H1 (cell line): ENCODE results near the gene GPR139. TPM values are rescaled to one million over a fixed set of nuclear protein-coding genes. Genes with fewer than 3 reads are reported as not detected.

Experiments used
- CTCF ChIA-PET: fragments of 300-600 bp; sonication (Branson Sonifier 250); formaldehyde crosslinking; loops from one replicate; lab custom pipeline; 2021; ENCODE audit not compliant: partially characterized antibody; lab: Charles Lee
- POLR2A ChIA-PET: fragments of 300-600 bp; sonication (Branson Sonifier 250); formaldehyde crosslinking; loops from one replicate; lab custom pipeline; 2021; ENCODE audit warnings: inconsistent platforms; ENCODE audit not compliant: partially characterized antibody; lab: Charles Lee
- DNase-seq, 2 experiments: peaks; one replicate each; pipeline versions ENCODE4 v3.0.0 to v3.0.0-alpha.2; 2010 to 2022; ENCODE audit warnings: low spot score in 2 of 2, low read depth in 1 of 2, mixed read lengths in 1 of 2
- FAIRE-seq: peaks from 2 replicates; lab custom pipeline; 2011; peaks lifted over from hg19 to GRCh38; lab: Jason Lieb, UNC
- H2AFZ ChIP-seq: 2 replicates; pipeline ENCODE4 v1.8.1; 2012; ENCODE audit warnings: low read length, inconsistent platforms
- H2AK5ac ChIP-seq: 2 replicates; pipeline ENCODE4 v1.6.1; 2013; ENCODE audit warnings: low read depth, low read length
- H2BK120ac ChIP-seq: replicated peaks from 2 replicates; pipeline ENCODE3; 2013; ENCODE audit warnings: low read depth, low read length, inconsistent platforms
- H2BK12ac ChIP-seq: 2 replicates; pipeline ENCODE4 v1.6.1; 2013; ENCODE audit warnings: low read depth, low read length
- H2BK15ac ChIP-seq: 2 replicates; pipeline ENCODE4 v1.6.1; 2013; ENCODE audit warnings: low read length
- H2BK20ac ChIP-seq: 2 replicates; pipeline ENCODE4 v1.6.1; 2013; ENCODE audit warnings: low read length
- H2BK5ac ChIP-seq: 2 replicates; pipeline ENCODE4 v1.6.1; 2013; ENCODE audit warnings: low read depth, low read length
- H3K14ac ChIP-seq: 2 replicates; pipeline ENCODE4 v1.6.1; 2013; ENCODE audit warnings: inconsistent platforms; ENCODE audit not compliant: insufficient read length
- H3K18ac ChIP-seq: 2 replicates; pipeline ENCODE4 v1.6.1; 2013; ENCODE audit warnings: low read length; ENCODE audit errors: extremely low read depth
- H3K23ac ChIP-seq: 2 replicates; pipeline ENCODE4 v1.6.1; 2013; ENCODE audit warnings: inconsistent platforms; ENCODE audit not compliant: insufficient read length
- H3K23me2 ChIP-seq: 2 replicates; pipeline ENCODE4 v1.6.1; 2013; ENCODE audit warnings: low read depth, low read length
- H3K27ac ChIP-seq: 2 replicates; pipeline ENCODE4 v1.6.1; 2011; ENCODE audit warnings: low read depth, low read length, inconsistent platforms
- H3K27me3 ChIP-seq, 4 experiments: replicated peaks in 1 of 4; 1 replicate in 1 of 4; 2 replicates in 3 of 4; pipeline versions ENCODE4 v1.6.1 to v1.8.1; 2011 to 2013; ENCODE audit warnings: low read length in 3 of 4, mild to moderate bottlenecking in 3 of 4, inconsistent platforms in 2 of 4, mixed read lengths in 2 of 4, moderate library complexity in 1 of 4; ENCODE audit not compliant: control insufficient read depth in 3 of 4, insufficient read depth in 3 of 4; ENCODE audit errors: extremely low read depth in 1 of 4
- H3K36me3 ChIP-seq, 4 experiments: 2 replicates each; pipeline versions ENCODE4 v1.6.1 to v1.8.1; 2011 to 2013; ENCODE audit warnings: mild to moderate bottlenecking in 4 of 4, low read length in 3 of 4, moderate library complexity in 2 of 4, control low read depth in 1 of 4, inconsistent platforms in 1 of 4; ENCODE audit not compliant: insufficient read depth in 4 of 4, control insufficient read depth in 2 of 4
- H3K4ac ChIP-seq: replicated peaks from 2 replicates; pipeline ENCODE3; 2013; ENCODE audit warnings: low read length, low read depth, mixed read lengths, inconsistent platforms; ENCODE audit not compliant: insufficient read length
- H3K4me1 ChIP-seq, 4 experiments: replicated peaks in 1 of 4; 1 replicate in 1 of 4; 2 replicates in 3 of 4; pipeline versions ENCODE4 v1.6.1 to v1.8.1; 2011 to 2013; ENCODE audit warnings: low read length in 3 of 4, inconsistent platforms in 2 of 4, mixed read lengths in 1 of 4; ENCODE audit not compliant: insufficient read depth in 4 of 4, control insufficient read depth in 3 of 4
- H3K4me2 ChIP-seq, 2 experiments: 2 replicates each; pipeline versions ENCODE4 v1.6.1 to v1.8.1; 2011 to 2013; ENCODE audit warnings: low read depth in 2 of 2, low read length in 2 of 2, control low read depth in 1 of 2, inconsistent platforms in 1 of 2, mild to moderate bottlenecking in 1 of 2; ENCODE audit not compliant: insufficient read depth in 1 of 2
- H3K4me3 ChIP-seq, 4 experiments: fragments of 200-600, 300-600 bp in 1 of 4; sonication (generic), shearing (Covaris generic), sonication (Bioruptor Twin) in 1 of 4; 2 replicates each; pipeline versions ENCODE4 v1.5.1 to v1.8.1; 2011 to 2016; ENCODE audit warnings: low read length in 4 of 4, low read depth in 3 of 4, control low read depth in 2 of 4, inconsistent platforms in 2 of 4, mild to moderate bottlenecking in 2 of 4, mixed read lengths in 1 of 4, moderate library complexity in 1 of 4; ENCODE audit not compliant: insufficient read depth in 2 of 4; ENCODE audit errors: extremely low read depth in 1 of 4
- H3K56ac ChIP-seq: replicated peaks from 2 replicates; pipeline ENCODE3; 2013; ENCODE audit warnings: low read depth, mild to moderate bottlenecking, mixed read lengths, low read length, inconsistent platforms; ENCODE audit not compliant: insufficient read length
- H3K79me1 ChIP-seq: 2 replicates; pipeline ENCODE4 v1.6.1; 2013; ENCODE audit warnings: low read depth, low read length, control low read depth
- H3K79me2 ChIP-seq, 2 experiments: 2 replicates each; pipeline versions ENCODE4 v1.6.1 to v1.8.1; 2012 to 2013; ENCODE audit warnings: low read length in 2 of 2, mild to moderate bottlenecking in 2 of 2, inconsistent platforms in 1 of 2; ENCODE audit not compliant: insufficient read depth in 2 of 2, control insufficient read depth in 1 of 2
- H3K9ac ChIP-seq, 4 experiments: replicated peaks in 1 of 4; 1 replicate in 1 of 4; 2 replicates in 3 of 4; pipeline versions ENCODE4 v1.6.1 to v1.8.1; 2011 to 2013; ENCODE audit warnings: low read depth in 3 of 4, low read length in 3 of 4, control low read depth in 2 of 4, mild to moderate bottlenecking in 2 of 4, moderate library complexity in 2 of 4, inconsistent platforms in 1 of 4; ENCODE audit errors: extremely low read depth in 1 of 4
- H3K9me3 ChIP-seq, 2 experiments: 2 replicates each; pipeline versions ENCODE4 v1.6.1 to v1.8.1; 2012 to 2013; ENCODE audit warnings: mild to moderate bottlenecking in 2 of 2, moderate library complexity in 2 of 2, control low read depth in 1 of 2, inconsistent platforms in 1 of 2, low read depth in 1 of 2, low read length in 1 of 2, mixed read lengths in 1 of 2; ENCODE audit not compliant: insufficient read depth in 2 of 2
- H4K20me1 ChIP-seq, 2 experiments: replicated peaks in 1 of 2; 2 replicates each; pipeline versions ENCODE3 to v1.8.1; 2011 to 2013; ENCODE audit warnings: inconsistent platforms in 2 of 2, low read length in 2 of 2, mild to moderate bottlenecking in 1 of 2; ENCODE audit not compliant: insufficient read depth in 2 of 2, control insufficient read depth in 1 of 2
- H4K5ac ChIP-seq: 2 replicates; pipeline ENCODE4 v1.6.1; 2013; ENCODE audit warnings: low read length, low read depth, mixed read lengths, inconsistent platforms; ENCODE audit not compliant: insufficient read length
- H4K8ac ChIP-seq: 2 replicates; pipeline ENCODE4 v1.8.0; 2013; ENCODE audit warnings: mild to moderate bottlenecking, moderate library complexity, low read length, inconsistent platforms; ENCODE audit not compliant: insufficient read depth; ENCODE audit errors: extremely low read depth
- H4K91ac ChIP-seq: replicated peaks from 2 replicates; pipeline ENCODE3; 2013; ENCODE audit warnings: low read length, mixed read lengths, inconsistent platforms; ENCODE audit not compliant: insufficient read length
- ASH2L ChIP-seq: fragments of 200-600, 300-600 bp; sonication (generic); IDR thresholded peaks from one replicate; pipeline ENCODE4 v1.7.1; 2017; ENCODE audit warnings: low read length
- BRCA1 ChIP-seq: IDR thresholded peaks from 2 replicates; pipeline ENCODE4 v1.6.1; 2012; ENCODE audit warnings: low read depth, low read length, improper control_type of control experiment
- CBX8 ChIP-seq: fragments of 300-800, 300-1000 bp; sonication (generic); IDR thresholded peaks from 2 replicates; pipeline ENCODE4 v1.7.1; 2016; ENCODE audit warnings: low read depth, low read length, borderline replicate concordance
- CHD2 ChIP-seq: IDR thresholded peaks from 2 replicates; pipeline ENCODE4 v1.6.1; 2012; ENCODE audit warnings: low read length, improper control_type of control experiment
- EP300 ChIP-seq, 2 experiments: IDR thresholded peaks; 1 replicate in 1 of 2; 2 replicates in 1 of 2; pipeline ENCODE4 v1.6.1; 2011 to 2012; ENCODE audit warnings: low read depth in 2 of 2, low read length in 2 of 2, mild to moderate bottlenecking in 2 of 2, borderline replicate concordance in 1 of 2, inconsistent platforms in 1 of 2, moderate library complexity in 1 of 2
- FOSL1 ChIP-seq: IDR thresholded peaks from 2 replicates; pipeline ENCODE4 v1.6.1; 2011; ENCODE audit warnings: mild to moderate bottlenecking, low read depth, low read length, moderate library complexity; ENCODE audit not compliant: insufficient read depth
- HDAC6 ChIP-seq: IDR thresholded peaks from one replicate; pipeline ENCODE4 v1.7.1; 2012; ENCODE audit warnings: low read depth, mild to moderate bottlenecking, inconsistent platforms, low read length, moderate library complexity
- NANOG ChIP-seq: IDR thresholded peaks from 2 replicates; pipeline ENCODE4 v1.6.1; 2011; ENCODE audit warnings: low read length, low read depth, mild to moderate bottlenecking, inconsistent platforms; ENCODE audit not compliant: insufficient read depth, poor library complexity, severe bottlenecking
- PHF8 ChIP-seq: fragments of 200-600 bp; sonication (generic); conservative IDR thresholded peaks from 2 replicates; pipeline ENCODE4 v1.7.1; 2012; ENCODE audit warnings: low read depth, mild to moderate bottlenecking, inconsistent platforms, low read length, moderate library complexity
- RBBP5 ChIP-seq: IDR thresholded peaks from 2 replicates; pipeline ENCODE4 v1.7.1; 2012; ENCODE audit warnings: low read depth, mild to moderate bottlenecking, inconsistent platforms, low read length, moderate library complexity, borderline replicate concordance
- RFX5 ChIP-seq: IDR thresholded peaks from 2 replicates; pipeline ENCODE4 v1.6.1; 2011; ENCODE audit warnings: low read depth, low read length, improper control_type of control experiment, borderline replicate concordance
- TEAD4 ChIP-seq: IDR thresholded peaks from 2 replicates; pipeline ENCODE4 v1.6.1; 2012; ENCODE audit warnings: low read depth, low read length, inconsistent platforms, mixed read lengths
- ZNF274 ChIP-seq: IDR thresholded peaks from 2 replicates; pipeline ENCODE4 v1.7.0; 2012; ENCODE audit warnings: low read length, borderline replicate concordance; ENCODE audit errors: extremely low read depth
- WGBS, 2 experiments: shearing (Covaris generic) in 1 of 2; methylation state at CpG; one replicate each; pipeline versions ENCODE4 v1.1.6 to v1.1.7; 2013 to 2015; ENCODE audit warnings: low lambda C conversion rate in 2 of 2, mixed read lengths in 2 of 2, inconsistent platforms in 1 of 2, low coverage in 1 of 2, missing lambda C conversion rate in 1 of 2; ENCODE audit not compliant: insufficient replicate concordance in 2 of 2, insufficient coverage in 1 of 2, insufficient read length in 1 of 2; ENCODE audit errors: extremely low coverage in 1 of 2, missing lambda C conversion rate in 1 of 2; 5-methylcytosine and 5-hydroxymethylcytosine counted together
- polyA plus RNA-seq, 7 experiments: library from polyadenylated mRNA; depleted of rRNA in 3 of 7; stranded (reverse) in 5 of 7; unstranded in 2 of 7; fragments of >200 nt in 5 of 7; fragments of 200-250 nt in 2 of 7; gene quantifications; 1 replicate in 5 of 7; 2 replicates in 1 of 7; 4 replicates in 1 of 7; pipeline versions ENCODE4 v1.2.1 to v1.2.3, GENCODE V29; 2011 to 2013; ENCODE audit warnings: missing spikeins in 2 of 7, mixed read lengths in 2 of 7
- total RNA-seq: library from RNA; stranded (reverse); fragmentation: NEBNext Ultra II Directional; extraction: Animal tissue kit (Norgen Biotek cat#: 25700); gene quantifications from 2 replicates; pipeline ENCODE4 v1.2.1, GENCODE V29; 2021
- TF ChIP-seq, protein P1 (sequence below): IDR thresholded peaks from 2 replicates; pipeline ENCODE4 v1.6.1; 2012; ENCODE audit warnings: inconsistent platforms

Gene GPR139
- total and polyA plus RNA-seq, 2 of the 8 experiments (the other 6 are each of a cell fraction or from before 2014, with no cell fraction given): 0.84 to 2.2 TPM

DNA sequence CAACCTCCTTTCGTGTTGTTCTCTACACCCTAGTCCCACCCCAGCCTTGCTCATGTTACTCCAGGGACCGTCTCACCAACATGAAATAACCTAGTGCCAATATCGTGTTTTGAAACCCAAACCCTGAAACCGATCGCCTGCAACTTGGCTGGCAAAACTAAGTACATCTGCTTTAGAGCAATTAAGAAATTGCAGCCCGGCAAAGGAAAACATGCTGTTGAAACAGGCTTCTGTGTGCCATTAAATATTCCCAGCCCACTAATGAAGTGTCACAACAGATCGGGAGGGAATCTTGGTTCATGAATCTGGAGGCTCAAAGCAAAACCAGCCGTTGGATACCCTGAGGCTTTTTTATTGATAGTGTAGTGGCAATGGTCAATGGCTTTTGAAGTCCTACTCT lies 48.3 kb upstream of the GPR139 start:
- no peak overlapping the region for H2AFZ ChIP-seq
- H3K9ac ChIP-seq: no peak overlapping the region
- no peak overlapping the region for H3K4me3 ChIP-seq
- H4K5ac ChIP-seq: no peak overlapping the region
- no peaks in the 10 kb centered on the region for H3K9me3 ChIP-seq
- no peak overlapping the region for H3K27ac ChIP-seq
- 93% methylated on average over 7 of the region's 8 CpGs; no CpG with 5 or more reads in 1 of the 2 experiments for WGBS, 2 experiments
- POLR2A ChIA-PET: no interaction called here
- H2BK15ac ChIP-seq: no peak overlapping the region
- H3K14ac ChIP-seq: no peak overlapping the region
- H3K79me1 ChIP-seq: no peaks in the 10 kb centered on the region
- no peak overlapping the region for H2BK12ac ChIP-seq
- H3K18ac ChIP-seq: no peak overlapping the region
- H3K56ac ChIP-seq: no peak overlapping the region
- CTCF ChIA-PET: no interaction called here
- no peak overlapping the region for H4K91ac ChIP-seq
- no peak overlapping the region for H2BK120ac ChIP-seq
- no peak overlapping the region for H3K23ac ChIP-seq
- no peak overlapping the region for H4K8ac ChIP-seq
- H2AK5ac ChIP-seq: no peak overlapping the region
- no peak overlapping the region for H3K4ac ChIP-seq
- H3K36me3 ChIP-seq: no peaks in the 10 kb centered on the region
- no peak for DNase-seq
- no peak for TF ChIP-seq RFX5
- TF ChIP-seq HDAC6: no peak
- TF ChIP-seq RBBP5: no peak
- TF ChIP-seq, protein P1, sequence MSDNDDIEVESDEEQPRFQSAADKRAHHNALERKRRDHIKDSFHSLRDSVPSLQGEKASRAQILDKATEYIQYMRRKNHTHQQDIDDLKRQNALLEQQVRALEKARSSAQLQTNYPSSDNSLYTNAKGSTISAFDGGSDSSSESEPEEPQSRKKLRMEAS: no peak
- no peak for TF ChIP-seq EP300 (IDR thresholded peaks at IDR 0.05; ENCODE audit: borderline replicate concordance in 1 of 2, low read depth in 2 of 2, low read length in 2 of 2)
- TF ChIP-seq CHD2: no peak
- TF ChIP-seq FOSL1: no peak
- TF ChIP-seq ASH2L: no peak
- TF ChIP-seq PHF8: no peak
- no peak for TF ChIP-seq CBX8
- TF ChIP-seq BRCA1: no peak
- TF ChIP-seq NANOG: no peak
- no peak for TF ChIP-seq ZNF274
- no peak for TF ChIP-seq TEAD4
- no peaks in the 10 kb centered on the region for H3K27me3 ChIP-seq
- H3K4me1 ChIP-seq: no peaks in the 10 kb centered on the region
- no peak overlapping the region for H2BK20ac ChIP-seq
- H4K20me1 ChIP-seq: no peaks in the 10 kb centered on the region
- H3K4me2 ChIP-seq: no peak overlapping the region
- H2BK5ac ChIP-seq: no peak overlapping the region
- no peaks in the 10 kb centered on the region for H3K79me2 ChIP-seq
- FAIRE-seq: no peak
- H3K23me2 ChIP-seq: peaks cover 2% of the 10 kb centered on the region; the same call in 1 of the 2 replicates
